ENCODE measurements around the gene CXCL12.

CXCL12 gene

DNA sequence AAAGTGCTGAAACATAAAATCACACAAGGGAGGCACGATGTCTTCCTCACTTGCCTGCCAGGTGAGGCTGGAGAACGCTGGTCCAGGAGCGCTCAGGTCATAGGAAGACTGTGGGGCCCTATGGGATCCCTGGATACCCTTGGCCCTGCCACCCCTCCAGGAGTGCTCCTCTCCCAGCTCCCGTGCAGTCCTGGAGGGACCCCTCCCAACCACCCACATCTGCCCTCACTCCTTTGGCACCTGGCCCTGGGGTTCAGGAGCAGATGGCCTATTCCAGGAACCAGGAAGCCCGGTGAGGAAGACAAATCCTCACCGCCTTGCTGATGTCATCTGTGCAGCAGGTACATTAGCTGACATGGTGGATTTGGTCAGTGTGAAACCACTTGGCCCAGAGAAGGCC is 3.7 kb upstream of the CXCL12 start:
- Histone ChIP-seq H3K27ac (ENCODE audit: low read length, poor library complexity, severe bottlenecking) (no peak overlapping the region), H4K8ac (ENCODE audit: low read length) (no peak overlapping the region), H3K79me1 (replicated peaks; ENCODE audit: low read length, poor library complexity, severe bottlenecking) (peaks cover 4% of the 10 kb centered on the region), H3K4me1 (ENCODE audit: control insufficient read depth, insufficient read depth, low read depth, low read length) (peaks cover 26% of the 10 kb centered on the region), H3K18ac (ENCODE audit: low read depth in 1 of 2, low read length in 2 of 2) (no peak overlapping the region), H3K14ac (ENCODE audit: low read length in 2 of 2) (no peak overlapping the region), H3K23ac (ENCODE audit: low read length in 2 of 2) (no peak overlapping the region), H2BK15ac (ENCODE audit: low read depth, poor library complexity, severe bottlenecking) (no peak overlapping the region), H2AFZ (ENCODE audit: low read depth, low read length) (no peak overlapping the region), H3K4me2 (ENCODE audit: low read length, poor library complexity, severe bottlenecking) (no peak overlapping the region), H3K36me3 (ENCODE audit: control insufficient read depth in 1 of 2, insufficient read depth in 2 of 2, low read depth in 1 of 2, low read length in 2 of 2) (no peaks in the 10 kb centered on the region), H3K4me3 (ENCODE audit: insufficient read depth in 1 of 2, low read depth in 1 of 2, low read length in 2 of 2) (no peak overlapping the region), H3K9ac (ENCODE audit: low read length) (no peak overlapping the region), H3K9me3 (ENCODE audit: control insufficient read depth, low read length) (no peaks in the 10 kb centered on the region), H2AK5ac (ENCODE audit: low read length, severe bottlenecking) (no peak overlapping the region), H3K27me3 (ENCODE audit: control insufficient read depth in 1 of 2, insufficient read depth in 1 of 2, low read length in 2 of 2) (peaks cover 7 to 30% of the 10 kb centered on the region in 2 experiments), H2BK120ac (ENCODE audit: low read depth, low read length) (no peak overlapping the region), H2BK5ac (ENCODE audit: low read depth, low read length, poor library complexity, severe bottlenecking) (no peak overlapping the region), H2BK12ac (ENCODE audit: low read length in 2 of 2) (no peak overlapping the region), H4K91ac (ENCODE audit: low read length) (no peak overlapping the region), H3K4ac (ENCODE audit: low read depth in 1 of 2, low read length in 2 of 2) (no peak overlapping the region)
- WGBS = 95% methylated on average over 6 of the region's 6 CpGs
- DNase-seq = no peak

DNA sequence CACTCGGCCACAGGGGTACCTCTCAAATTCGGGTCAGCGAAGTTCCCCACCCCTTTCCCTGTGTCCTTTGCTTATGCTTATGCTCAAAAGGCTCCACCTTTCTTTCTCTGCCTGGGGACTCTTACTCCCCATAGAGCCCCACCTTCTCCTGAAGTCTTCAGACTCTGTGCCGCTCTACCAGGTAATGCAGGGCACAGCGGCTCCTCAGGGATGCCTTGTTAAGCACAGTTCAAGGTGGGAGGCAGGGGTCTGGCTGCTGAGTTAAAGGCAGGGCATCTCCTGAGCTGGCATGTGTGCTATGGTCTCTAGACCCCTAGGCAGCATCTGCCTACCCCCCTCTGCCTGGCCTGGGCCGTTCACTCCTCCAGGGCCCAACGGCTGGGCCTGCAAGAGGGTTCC is 3.0 kb upstream of the CXCL12 start:
- Histone ChIP-seq H3K27me3 (ENCODE audit: control insufficient read depth in 1 of 2, insufficient read depth in 1 of 2, low read length in 2 of 2) (peaks cover 7 to 30% of the 10 kb centered on the region in 2 experiments), H4K91ac (ENCODE audit: low read length) (no peak overlapping the region), H4K8ac (ENCODE audit: low read length) (no peak overlapping the region), H2AFZ (ENCODE audit: low read depth, low read length) (no peak overlapping the region), H3K4me2 (ENCODE audit: low read length, poor library complexity, severe bottlenecking) (no peak overlapping the region), H3K27ac (ENCODE audit: low read length, poor library complexity, severe bottlenecking) (no peak overlapping the region), H3K14ac (ENCODE audit: low read length in 2 of 2) (no peak overlapping the region), H3K4me1 (ENCODE audit: control insufficient read depth, insufficient read depth, low read depth, low read length) (peaks cover 32% of the 10 kb centered on the region), H2BK5ac (ENCODE audit: low read depth, low read length, poor library complexity, severe bottlenecking) (no peak overlapping the region), H3K4me3 (ENCODE audit: insufficient read depth in 1 of 2, low read depth in 1 of 2, low read length in 2 of 2) (no peak overlapping the region), H2BK12ac (ENCODE audit: low read length in 2 of 2) (no peak overlapping the region), H2BK15ac (ENCODE audit: low read depth, poor library complexity, severe bottlenecking) (no peak overlapping the region), H3K4ac (ENCODE audit: low read depth in 1 of 2, low read length in 2 of 2) (no peak overlapping the region), H3K23ac (ENCODE audit: low read length in 2 of 2) (no peak overlapping the region), H3K36me3 (ENCODE audit: control insufficient read depth in 1 of 2, insufficient read depth in 2 of 2, low read depth in 1 of 2, low read length in 2 of 2) (no peaks in the 10 kb centered on the region), H3K18ac (ENCODE audit: low read depth in 1 of 2, low read length in 2 of 2) (no peak overlapping the region), H3K9ac (ENCODE audit: low read length) (no peak overlapping the region), H3K9me3 (ENCODE audit: control insufficient read depth, low read length) (no peaks in the 10 kb centered on the region), H2BK120ac (ENCODE audit: low read depth, low read length) (no peak overlapping the region), H2AK5ac (ENCODE audit: low read length, severe bottlenecking) (no peak overlapping the region), H3K79me1 (replicated peaks; ENCODE audit: low read length, poor library complexity, severe bottlenecking) (peaks cover 4% of the 10 kb centered on the region)
- 90% methylated on average over 5 of the region's 7 CpGs for WGBS
- no peak for DNase-seq

GRCh38 chr10:44386546-44387052 is 1.7 kb upstream of the CXCL12 start:
- Histone ChIP-seq H3K4me3 (ENCODE audit: insufficient read depth in 1 of 2, low read depth in 1 of 2, low read length in 2 of 2) (peak overlapping the region in 1 of 2 experiments; percentile 55), H3K4me1 (ENCODE audit: control insufficient read depth, insufficient read depth, low read depth, low read length) (peaks cover 38% of the 10 kb centered on the region), H3K79me1 (replicated peaks; ENCODE audit: low read length, poor library complexity, severe bottlenecking) (peaks cover 6% of the 10 kb centered on the region), H3K9ac (ENCODE audit: low read length) (peak overlapping the region; percentile 58), H3K4me2 (ENCODE audit: low read length, poor library complexity, severe bottlenecking) (peak overlapping the region; percentile 74), H2AFZ (ENCODE audit: low read depth, low read length) (no peak overlapping the region), H4K91ac (ENCODE audit: low read length) (no peak overlapping the region), H2BK120ac (ENCODE audit: low read depth, low read length) (no peak overlapping the region), H4K8ac (ENCODE audit: low read length) (no peak overlapping the region), H2AK5ac (ENCODE audit: low read length, severe bottlenecking) (no peak overlapping the region), H3K9me3 (ENCODE audit: control insufficient read depth, low read length) (no peaks in the 10 kb centered on the region), H3K27ac (ENCODE audit: low read length, poor library complexity, severe bottlenecking) (no peak overlapping the region), H3K23ac (ENCODE audit: low read length in 2 of 2) (no peak overlapping the region), H3K4ac (ENCODE audit: low read depth in 1 of 2, low read length in 2 of 2) (no peak overlapping the region), H3K14ac (ENCODE audit: low read length in 2 of 2) (no peak overlapping the region), H2BK12ac (ENCODE audit: low read length in 2 of 2) (peak overlapping the region in 1 of 2 experiments; percentile 34), H2BK15ac (ENCODE audit: low read depth, poor library complexity, severe bottlenecking) (no peak overlapping the region), H3K18ac (ENCODE audit: low read depth in 1 of 2, low read length in 2 of 2) (no peak overlapping the region), H2BK5ac (ENCODE audit: low read depth, low read length, poor library complexity, severe bottlenecking) (no peak overlapping the region), H3K27me3 (ENCODE audit: control insufficient read depth in 1 of 2, insufficient read depth in 1 of 2, low read length in 2 of 2) (peaks cover 3 to 19% of the 10 kb centered on the region in 2 experiments), H3K36me3 (ENCODE audit: control insufficient read depth in 1 of 2, insufficient read depth in 2 of 2, low read depth in 1 of 2, low read length in 2 of 2) (no peaks in the 10 kb centered on the region)
- 4% methylated on average over 34 of the region's 35 CpGs for WGBS
- DNase-seq = peak; percentile 69

DNA sequence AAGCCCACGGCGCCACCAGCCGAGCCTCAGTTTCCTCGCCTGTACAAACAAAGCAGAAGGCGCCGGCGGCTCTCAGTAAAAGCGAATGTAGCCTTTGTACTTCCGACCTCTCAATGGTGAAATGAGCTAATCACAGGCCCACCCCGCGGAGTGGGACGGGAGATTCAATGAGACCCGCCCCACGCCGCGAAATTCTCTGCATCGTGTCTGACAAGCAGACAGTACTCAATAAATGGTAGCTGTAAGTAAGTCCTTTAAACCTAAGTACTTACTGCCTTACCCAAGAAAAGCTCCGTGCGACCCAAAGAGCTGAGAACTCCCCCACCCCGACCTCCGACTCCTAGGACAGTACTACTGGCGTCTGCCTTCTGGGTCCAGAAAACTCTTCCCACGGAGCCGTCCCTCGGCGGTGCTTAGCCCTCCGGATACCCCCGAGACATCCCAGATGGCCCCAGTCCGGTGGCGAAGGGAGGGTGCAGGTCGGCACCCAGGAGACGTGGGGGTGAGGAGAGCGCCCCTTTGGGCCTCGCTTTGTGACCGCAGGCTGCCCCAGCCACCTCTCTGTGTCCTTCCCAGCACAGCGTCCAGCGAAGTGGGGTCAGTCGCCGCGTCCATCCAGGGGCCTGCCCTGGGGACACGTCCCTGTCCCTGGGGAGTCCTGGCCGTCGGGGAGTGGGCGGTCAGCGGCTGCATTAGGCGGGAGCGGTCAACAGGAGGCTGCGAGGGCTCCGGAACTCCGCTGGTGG is 972 bp upstream of the CXCL12 start:
- no peak overlapping the region for H2AFZ ChIP-seq (ENCODE audit: low read depth, low read length)
- peak overlapping the region; percentile 59 for H2BK120ac ChIP-seq (ENCODE audit: low read depth, low read length)
- peak overlapping the region; percentile 34 to 76 for H3K4me3 ChIP-seq (ENCODE audit: insufficient read depth in 1 of 2, low read depth in 1 of 2, low read length in 2 of 2)
- peaks cover 3 to 16% of the 10 kb centered on the region in 2 experiments for H3K27me3 ChIP-seq (ENCODE audit: control insufficient read depth in 1 of 2, insufficient read depth in 1 of 2, low read length in 2 of 2)
- H3K4me1 ChIP-seq (ENCODE audit: control insufficient read depth, insufficient read depth, low read depth, low read length) = peaks cover 39% of the 10 kb centered on the region
- peak overlapping the region; percentile 58 for H3K9ac ChIP-seq (ENCODE audit: low read length)
- peak overlapping the region; percentile 31 for H2BK15ac ChIP-seq (ENCODE audit: low read depth, poor library complexity, severe bottlenecking)
- peak overlapping the region in 1 of 2 experiments; percentile 56 for H3K14ac ChIP-seq (ENCODE audit: low read length in 2 of 2)
- no peaks in the 10 kb centered on the region for H3K9me3 ChIP-seq (ENCODE audit: control insufficient read depth, low read length)
- H4K91ac ChIP-seq (ENCODE audit: low read length) = peak overlapping the region; percentile 57
- H3K18ac ChIP-seq (ENCODE audit: low read depth in 1 of 2, low read length in 2 of 2) = peak overlapping the region in 1 of 2 experiments; percentile 65
- H3K27ac ChIP-seq (ENCODE audit: low read length, poor library complexity, severe bottlenecking) = no peak overlapping the region
- H3K4ac ChIP-seq (ENCODE audit: low read depth in 1 of 2, low read length in 2 of 2) = peak overlapping the region in 1 of 2 experiments; percentile 71
- peaks cover 8% of the 10 kb centered on the region for H3K79me1 ChIP-seq (replicated peaks; ENCODE audit: low read length, poor library complexity, severe bottlenecking)
- 48% methylated on average over 47 of the region's 50 CpGs for WGBS
- DNase-seq = peak; percentile 31
- peak overlapping the region; percentile 92 for H3K4me2 ChIP-seq (ENCODE audit: low read length, poor library complexity, severe bottlenecking)
- no peak overlapping the region for H2BK5ac ChIP-seq (ENCODE audit: low read depth, low read length, poor library complexity, severe bottlenecking)
- H2BK12ac ChIP-seq (ENCODE audit: low read length in 2 of 2) = peak overlapping the region; percentile 28 to 92
- peak overlapping the region; percentile 27 for H4K8ac ChIP-seq (ENCODE audit: low read length)
- peak overlapping the region; percentile 39 for H2AK5ac ChIP-seq (ENCODE audit: low read length, severe bottlenecking)
- peaks cover 0 to 1% of the 10 kb centered on the region in 2 experiments for H3K36me3 ChIP-seq (ENCODE audit: control insufficient read depth in 1 of 2, insufficient read depth in 2 of 2, low read depth in 1 of 2, low read length in 2 of 2)
- no peak overlapping the region for H3K23ac ChIP-seq (ENCODE audit: low read length in 2 of 2)

All from mesenchymal stem cell (in vitro differentiated cells and primary cell).